ENCODE data around the gene RPP30. TPM values are rescaled to one million over a fixed set of nuclear protein-coding genes. Genes with fewer than 3 reads are reported as not detected.

RPP30 gene
- polyA plus RNA-seq (ENCODE audit: insufficient read length): 63.4 TPM
- long read RNA-seq, donor 1, transcript RPP30-202 (11 exons, 2,589 nt): major isoform, 11 of 20 reads
- long read RNA-seq, donor 1, partial matches to known transcripts: 8 of 20 reads
- long read RNA-seq, donor 1, other reads (novel, unspliced or antisense): 0 of 20 reads
- long read RNA-seq, donor 2, transcript RPP30-202 (11 exons, 2,589 nt): major isoform, 12 of 13 reads
- long read RNA-seq, donor 2, partial matches to known transcripts: 0 of 13 reads
- long read RNA-seq, donor 2, other reads (novel, unspliced or antisense): 0 of 13 reads
- long read RNA-seq, donor 3, transcript RPP30-202 (11 exons, 2,589 nt): major isoform, 10 of 12 reads
- long read RNA-seq, donor 3, partial matches to known transcripts: 0 of 12 reads
- long read RNA-seq, donor 3, other reads (novel, unspliced or antisense): 0 of 12 reads
- long read RNA-seq, donor 4, partial matches to known transcripts: 0 of 2 reads
- long read RNA-seq, donor 4, other reads (novel, unspliced or antisense): 0 of 2 reads
- long read RNA-seq, donor 5, transcript RPP30-202 (11 exons, 2,589 nt): major isoform, 29 of 34 reads
- long read RNA-seq, donor 5, transcript RPP30-207 (3 exons, 527 nt): minor isoform, 5 of 34 reads
- long read RNA-seq, donor 5, partial matches to known transcripts: 0 of 34 reads
- long read RNA-seq, donor 5, other reads (novel, unspliced or antisense): 0 of 34 reads
- long read RNA-seq, donor 6, transcript RPP30-202 (11 exons, 2,589 nt): major isoform, 12 of 15 reads
- long read RNA-seq, donor 6, partial matches to known transcripts: 0 of 15 reads
- long read RNA-seq, donor 6, other reads (novel, unspliced or antisense): 0 of 15 reads
- long read RNA-seq, donor 7, transcript RPP30-202 (11 exons, 2,589 nt): major isoform, 15 of 20 reads
- long read RNA-seq, donor 7, partial matches to known transcripts: 0 of 20 reads
- long read RNA-seq, donor 7, other reads (novel, unspliced or antisense): 0 of 20 reads
- long read RNA-seq, donor 8, transcript RPP30-202 (11 exons, 2,589 nt): major isoform, 9 of 10 reads
- long read RNA-seq, donor 8, partial matches to known transcripts: 0 of 10 reads
- long read RNA-seq, donor 8, other reads (novel, unspliced or antisense): 0 of 10 reads

GRCh38 chr10:90871766-90872647, at the start of gene RPP30:
Gene RPP30, plus strand, starts transcription at chr10:90871974. Its CDS starts 13 bp downstream, at chr10:90871987.
- peak; percentile 83 for DNase-seq

- DNase-seq: no peak
These were observed 49.3 kb upstream of the RPP30 start for GRCh38 chr10:90822508-90822907.

GRCh38 chr10:90832111-90832510, 39.7 kb upstream of the RPP30 start:
- DNase-seq: no peak

- DNase-seq: no peak
These were observed 37.4 kb upstream of the RPP30 start for GRCh38 chr10:90834326-90834725.

- no peak for DNase-seq
These were observed 34.3 kb upstream of the RPP30 start for GRCh38 chr10:90837486-90837885.

- no peak for DNase-seq
These were observed 29.0 kb upstream of the RPP30 start for GRCh38 chr10:90842725-90843124.

- no peak for DNase-seq
These were observed 26.0 kb upstream of the RPP30 start for GRCh38 chr10:90845726-90846125.

- no peak for DNase-seq
These were observed 25.0 kb upstream of the RPP30 start for GRCh38 chr10:90846746-90847145.

- DNase-seq: no peak
These were observed 24.3 kb upstream of the RPP30 start for GRCh38 chr10:90847436-90847835.

- DNase-seq: no peak
These were observed 21.6 kb upstream of the RPP30 start for GRCh38 chr10:90849956-90850749.

- no peak for DNase-seq
These were observed 16.6 kb upstream of the RPP30 start for GRCh38 chr10:90855126-90855525.

GRCh38 chr10:90856261-90856660, 15.5 kb upstream of the RPP30 start:
- no peak for DNase-seq

- DNase-seq: no peak
These were observed 14.7 kb upstream of the RPP30 start for GRCh38 chr10:90856964-90857634.

- peak; percentile 55 for DNase-seq
These were observed 13.9 kb upstream of the RPP30 start, which contains the start of gene HTR7 for GRCh38 chr10:90857635-90858460. Gene HTR7, minus strand, starts transcription at chr10:90858039. Its CDS starts 368 bp downstream, at chr10:90857671.

- DNase-seq: no peak
These were observed 13.3 kb upstream of the RPP30 start for GRCh38 chr10:90858461-90858968.

- DNase-seq: no peak
These were observed 12.4 kb upstream of the RPP30 start for GRCh38 chr10:90859321-90859751.

GRCh38 chr10:90860790-90861189, 11.0 kb upstream of the RPP30 start:
- no peak for DNase-seq

- no peak for DNase-seq
These were observed 8.8 kb upstream of the RPP30 start for GRCh38 chr10:90862908-90863514.

Measured in left kidney (tissue), 8 donors.